GM04504 (cell line): Measurements from ENCODE around the gene LRIG1.
"Not testable (repeated sequence)": the region's sequence is repeated elsewhere in the genome, so short reads cannot be mapped to it uniquely, and the experiment has no call there.

ENCODE experiments used
- DNase-seq: peaks from one replicate; pipeline ENCODE4 v3.0.0-alpha.2; 2012; ENCODE audit warnings: low read depth

LRIG1 gene

GRCh38 chr3:66441129-66441528, 59.7 kb downstream of the LRIG1 start:
- no peak for DNase-seq

- DNase-seq: no peak
These were observed 61.0 kb downstream of the LRIG1 start for GRCh38 chr3:66439666-66440344.

GRCh38 chr3:66438046-66438445, 62.8 kb downstream of the LRIG1 start:
- no peak for DNase-seq

GRCh38 chr3:66437341-66437929, 63.4 kb downstream of the LRIG1 start:
- no peak for DNase-seq

GRCh38 chr3:66435989-66436388, 64.8 kb downstream of the LRIG1 start:
- no peak for DNase-seq

- DNase-seq: no peak
These were observed 66.1 kb downstream of the LRIG1 start for GRCh38 chr3:66434726-66435125.

GRCh38 chr3:66433522-66433782, 67.4 kb downstream of the LRIG1 start:
- DNase-seq: no peak

- DNase-seq: no peak
These were observed 67.9 kb downstream of the LRIG1 start for GRCh38 chr3:66432767-66433521.

- DNase-seq: no peak
These were observed 68.6 kb downstream of the LRIG1 start for GRCh38 chr3:66432041-66432766.

- DNase-seq: peak; percentile 58
These were observed 69.3 kb downstream of the LRIG1 start for GRCh38 chr3:66431494-66431893.

- DNase-seq: no peak
These were observed 69.9 kb downstream of the LRIG1 start for GRCh38 chr3:66430876-66431275.

GRCh38 chr3:66428733-66429132, 72.1 kb downstream of the LRIG1 start:
- peak; percentile 97 for DNase-seq

- no peak for DNase-seq
These were observed 72.8 kb downstream of the LRIG1 start for GRCh38 chr3:66427951-66428474.

- DNase-seq: no peak
These were observed 73.5 kb downstream of the LRIG1 start for GRCh38 chr3:66427352-66427751.

- no peak for DNase-seq
These were observed 74.7 kb downstream of the LRIG1 start for GRCh38 chr3:66426135-66426534.

GRCh38 chr3:66425576-66426114, 75.2 kb downstream of the LRIG1 start:
- no peak for DNase-seq

- no peak for DNase-seq
These were observed 75.8 kb downstream of the LRIG1 start for GRCh38 chr3:66425032-66425431.

GRCh38 chr3:66423791-66424190, 77.0 kb downstream of the LRIG1 start:
- DNase-seq: peak; percentile 58

GRCh38 chr3:66421893-66422292, 78.9 kb downstream of the LRIG1 start:
- DNase-seq: not testable (repeated sequence)

GRCh38 chr3:66421144-66421543, 79.7 kb downstream of the LRIG1 start:
- DNase-seq: not testable (repeated sequence)

GRCh38 chr3:66419036-66419435, 81.8 kb downstream of the LRIG1 start:
- no peak for DNase-seq

GRCh38 chr3:66418475-66418931, 82.3 kb downstream of the LRIG1 start:
- no peak for DNase-seq
